Common myeloid progenitor, CD34-positive (primary cell): ENCODE results near the gene LIPH.

Source experiments
- CTCF ChIA-PET: fragments of 350-600 bp; sonication (Branson Sonifier 250); formaldehyde crosslinking; loops from one replicate; lab custom pipeline; 2021; ENCODE audit warnings: antibody characterized with exemption; lab: Charles Lee
- POLR2A ChIA-PET: fragments of 350-600 bp; sonication (Branson Sonifier 250); formaldehyde crosslinking; loops from one replicate; lab custom pipeline; 2021; ENCODE audit warnings: antibody characterized with exemption; lab: Charles Lee
- DNase-seq, 3 donors: peaks; one replicate each; pipeline versions ENCODE4 v3.0.0 to v3.0.0-alpha.2; 2013
- H3K27ac ChIP-seq, 2 experiments: 1 replicate in 1 of 2; 2 replicates in 1 of 2; pipeline ENCODE4 v1.7.0; 2013; ENCODE audit warnings: inconsistent platforms in 2 of 2, low read length in 2 of 2, mild to moderate bottlenecking in 2 of 2, low read depth in 1 of 2, moderate library complexity in 1 of 2; ENCODE audit not compliant: severe bottlenecking in 2 of 2, insufficient read depth in 1 of 2, poor library complexity in 1 of 2
- H3K27me3 ChIP-seq, 5 experiments: replicated peaks in 2 of 5; 1 replicate in 3 of 5; 2 replicates in 2 of 5; pipeline versions ENCODE4 v1.6.1 to v1.7.0; 2013; ENCODE audit warnings: low read length in 4 of 5, mild to moderate bottlenecking in 2 of 5, moderate library complexity in 2 of 5, inconsistent platforms in 1 of 5; ENCODE audit not compliant: insufficient read depth in 5 of 5, control insufficient read depth in 4 of 5
- H3K36me3 ChIP-seq, 4 experiments: 1 replicate in 2 of 4; 2 replicates in 2 of 4; pipeline versions ENCODE4 v1.6.1 to v1.7.0; 2013; ENCODE audit warnings: low read length in 3 of 4, control low read depth in 1 of 4, mild to moderate bottlenecking in 1 of 4; ENCODE audit not compliant: control insufficient read depth in 4 of 4, insufficient read depth in 4 of 4
- H3K4me1 ChIP-seq, 4 experiments: 1 replicate in 3 of 4; 2 replicates in 1 of 4; pipeline versions ENCODE4 v1.6.1 to v1.7.1; 2013; ENCODE audit warnings: low read length in 3 of 4, mild to moderate bottlenecking in 3 of 4, control low read depth in 1 of 4, inconsistent platforms in 1 of 4, moderate library complexity in 1 of 4; ENCODE audit not compliant: control insufficient read depth in 4 of 4, insufficient read depth in 4 of 4; ENCODE audit errors: control extremely low read depth in 1 of 4
- H3K4me3 ChIP-seq, 7 experiments: 1 replicate in 4 of 7; 2 replicates in 3 of 7; pipeline versions ENCODE4 v1.5.1 to v1.7.0; 2013; ENCODE audit warnings: mild to moderate bottlenecking in 7 of 7, low read length in 6 of 7, moderate library complexity in 6 of 7, inconsistent platforms in 2 of 7, low read depth in 2 of 7, control low read depth in 1 of 7; ENCODE audit not compliant: insufficient read depth in 4 of 7, control insufficient read depth in 1 of 7; ENCODE audit errors: extremely low read depth in 1 of 7
- H3K9me3 ChIP-seq, 5 experiments: 1 replicate in 4 of 5; 2 replicates in 1 of 5; pipeline versions ENCODE4 v1.6.1 to v1.7.1; 2013; ENCODE audit warnings: low read length in 4 of 5, mild to moderate bottlenecking in 2 of 5, inconsistent platforms in 1 of 5, low read depth in 1 of 5, moderate library complexity in 1 of 5; ENCODE audit not compliant: control insufficient read depth in 4 of 5, insufficient read depth in 2 of 5; ENCODE audit errors: control extremely low read depth in 1 of 5
- WGBS: methylation state at CpG from one replicate; pipeline ENCODE4 v1.1.5; 2013; ENCODE audit not compliant: insufficient coverage; 5-methylcytosine and 5-hydroxymethylcytosine counted together

The LIPH gene

GRCh38 chr3:185517387-185518130 is 34.8 kb downstream of the LIPH start:
- CTCF ChIA-PET, result no interaction called here
- POLR2A ChIA-PET, result no interaction called here
- no peaks in the 10 kb centered on the region for H3K4me1 ChIP-seq
- H3K36me3 ChIP-seq, result no peaks in the 10 kb centered on the region
- no peak for DNase-seq
- H3K4me3 ChIP-seq, result no peak overlapping the region
- WGBS, result 83% methylated on average over 1 of the region's 2 CpGs
- peaks cover 0 to 5% (median 0%) of the 10 kb centered on the region in 5 experiments for H3K27me3 ChIP-seq
- H3K9me3 ChIP-seq, result no peaks in the 10 kb centered on the region
- no peak overlapping the region for H3K27ac ChIP-seq

GRCh38 chr3:185511711-185512110 is 40.7 kb downstream of the LIPH start:
- ChIA-PET POLR2A (no interaction called here), CTCF (interaction anchor here (0.7 kb wide), 1 partner anchor 19 kb away, joined by 3 read pairs; no protein-coding TSS in a partner anchor)
- Histone ChIP-seq H3K27ac (no peak overlapping the region), H3K27me3 (peaks cover 0 to 3% (median 0%) of the 10 kb centered on the region in 5 experiments), H3K4me1 (no peaks in the 10 kb centered on the region), H3K4me3 (no peak overlapping the region), H3K9me3 (no peaks in the 10 kb centered on the region), H3K36me3 (no peaks in the 10 kb centered on the region)
- 97% methylated on average over 3 of the region's 4 CpGs for WGBS
- no peak for DNase-seq

GRCh38 chr3:185508335-185508991 is 43.9 kb downstream of the LIPH start:
- ChIA-PET CTCF (no interaction called here), POLR2A (no interaction called here)
- WGBS, result 96% methylated on average over 17 of the region's 19 CpGs
- H3K9me3 ChIP-seq, result no peaks in the 10 kb centered on the region
- H3K4me1 ChIP-seq, result no peaks in the 10 kb centered on the region
- H3K27ac ChIP-seq, result no peak overlapping the region
- no peak overlapping the region for H3K4me3 ChIP-seq
- H3K36me3 ChIP-seq, result no peaks in the 10 kb centered on the region
- no peak for DNase-seq
- H3K27me3 ChIP-seq, result no peaks in the 10 kb centered on the region

GRCh38 chr3:185507883-185508282 is 44.5 kb downstream of the LIPH start:
- no peak for DNase-seq
- Histone ChIP-seq H3K27me3 (no peaks in the 10 kb centered on the region), H3K27ac (no peak overlapping the region), H3K4me3 (no peak overlapping the region), H3K9me3 (no peaks in the 10 kb centered on the region), H3K4me1 (no peaks in the 10 kb centered on the region), H3K36me3 (no peaks in the 10 kb centered on the region)
- POLR2A ChIA-PET, result no interaction called here
- WGBS, result 86% methylated on average over 4 of the region's 6 CpGs
- CTCF ChIA-PET, result no interaction called here

GRCh38 chr3:185504636-185505035 is 47.8 kb downstream of the LIPH start:
- Histone ChIP-seq H3K27ac (no peak overlapping the region), H3K4me1 (peaks cover 0 to 1% (median 0%) of the 10 kb centered on the region in 4 experiments), H3K27me3 (no peaks in the 10 kb centered on the region), H3K9me3 (no peaks in the 10 kb centered on the region), H3K4me3 (no peak overlapping the region), H3K36me3 (no peaks in the 10 kb centered on the region)
- ChIA-PET POLR2A (no interaction called here), CTCF (interaction anchor here (1.6 kb wide), 1 partner anchor 25 kb away, joined by 3 read pairs; no protein-coding TSS in a partner anchor)
- 100% methylated on average over 1 of the region's 3 CpGs for WGBS
- no peak for DNase-seq

GRCh38 chr3:185503521-185503920 is 48.9 kb downstream of the LIPH start:
- H3K9me3 ChIP-seq, result no peaks in the 10 kb centered on the region
- H3K4me3 ChIP-seq, result no peak overlapping the region
- CTCF ChIA-PET, result interaction anchor here (0.7 kb wide), 1 partner anchor 32 kb away, joined by 3 read pairs; no protein-coding TSS in a partner anchor
- WGBS, result 80% methylated on average over 1 of the region's 1 CpG
- peaks cover 0 to 4% (median 0%) of the 10 kb centered on the region in 4 experiments for H3K4me1 ChIP-seq
- no peak overlapping the region for H3K27ac ChIP-seq
- POLR2A ChIA-PET, result no interaction called here
- no peaks in the 10 kb centered on the region for H3K36me3 ChIP-seq
- no peaks in the 10 kb centered on the region for H3K27me3 ChIP-seq
- no peak for DNase-seq

- POLR2A ChIA-PET, result no interaction called here
- no peak overlapping the region for H3K27ac ChIP-seq
- peaks cover 0 to 6% (median under 1%) of the 10 kb centered on the region in 4 experiments for H3K4me1 ChIP-seq
- DNase-seq, result no peak
- 97% methylated on average over 3 of the region's 3 CpGs for WGBS
- H3K27me3 ChIP-seq, result no peaks in the 10 kb centered on the region
- H3K9me3 ChIP-seq, result no peaks in the 10 kb centered on the region
- H3K36me3 ChIP-seq, result no peaks in the 10 kb centered on the region
- no peak overlapping the region for H3K4me3 ChIP-seq
- CTCF ChIA-PET, result interaction anchor here (0.7 kb wide), 1 partner anchor 32 kb away, joined by 3 read pairs; no protein-coding TSS in a partner anchor
Observed at GRCh38 chr3:185502987-185503386, 49.4 kb downstream of the LIPH start.
